PFSK-1 (cell line): ENCODE measurements around the gene GHRL.

ENCODE experiments used
- FOXP2 ChIP-seq: optimal IDR thresholded peaks from 2 replicates; pipeline ENCODE3; 2011; ENCODE audit warnings: borderline replicate concordance, control low read depth, inconsistent platforms; ENCODE audit not compliant: insufficient read depth; ENCODE audit errors: extremely low read length, extremely low read depth
- POLR2AphosphoS5 ChIP-seq: IDR thresholded peaks from 2 replicates; pipeline ENCODE4 v1.6.1; 2012; ENCODE audit warnings: low read depth, mild to moderate bottlenecking, control low read depth, low read length, moderate library complexity
- TAF1 ChIP-seq: IDR thresholded peaks from 2 replicates; pipeline ENCODE4 v1.6.1; 2012; ENCODE audit warnings: low read length, control low read depth, borderline replicate concordance; ENCODE audit not compliant: insufficient read depth
- TF ChIP-seq, protein P1 (sequence below), 2 experiments: IDR thresholded peaks; 2 replicates each; pipeline versions ENCODE4 v1.6.1 to v1.8.0; 2011 to 2012; ENCODE audit warnings: low read depth in 2 of 2, low read length in 2 of 2, control low read depth in 1 of 2, inconsistent platforms in 1 of 2, mild to moderate bottlenecking in 1 of 2, moderate library complexity in 1 of 2; ENCODE audit not compliant: insufficient read depth in 1 of 2

DNA sequence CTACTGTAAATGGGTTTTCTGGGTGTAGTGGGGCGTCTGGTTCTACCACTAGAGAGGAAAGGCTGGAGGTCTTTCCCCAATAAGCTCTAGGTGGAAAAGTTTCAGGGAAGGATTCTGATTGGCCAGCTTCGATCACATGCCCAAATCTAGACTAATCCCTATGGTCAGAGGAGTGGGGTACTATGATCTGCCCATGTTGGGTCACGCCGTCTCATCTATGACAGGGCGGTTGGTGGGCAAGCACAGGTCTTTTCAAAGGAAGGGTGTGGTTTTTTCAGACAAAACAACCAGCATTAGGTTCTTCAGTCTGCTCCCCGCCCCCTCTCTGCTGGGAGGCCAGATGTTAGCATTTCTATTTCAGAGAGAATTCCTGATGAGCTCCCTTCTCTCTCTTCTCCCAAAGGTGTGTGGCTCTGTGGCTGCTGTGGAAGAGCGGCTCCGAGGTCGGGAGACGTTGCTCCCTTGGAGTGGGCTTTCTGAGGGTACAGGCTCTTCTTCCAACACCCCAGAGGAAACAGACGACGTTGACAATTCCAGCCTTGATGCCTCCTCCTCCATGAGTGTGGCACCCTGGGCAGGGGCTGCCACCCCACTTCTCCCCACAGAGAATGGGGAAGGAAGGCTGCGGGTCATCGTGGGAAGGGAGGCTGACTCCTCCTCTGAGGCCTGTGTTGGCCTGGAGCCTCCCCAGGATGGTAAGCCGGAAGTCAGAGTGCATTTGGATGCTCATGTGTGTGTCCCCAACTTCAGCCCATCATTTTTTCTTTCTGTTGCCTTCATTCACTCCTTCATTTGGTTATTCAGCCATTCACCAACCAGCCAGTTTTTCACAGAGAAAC, 54.2 kb downstream of the GHRL start:
- TF ChIP-seq POLR2AphosphoS5 (no peak), TAF1 (no peak), FOXP2 (no peak)
- TF ChIP-seq, protein P1, sequence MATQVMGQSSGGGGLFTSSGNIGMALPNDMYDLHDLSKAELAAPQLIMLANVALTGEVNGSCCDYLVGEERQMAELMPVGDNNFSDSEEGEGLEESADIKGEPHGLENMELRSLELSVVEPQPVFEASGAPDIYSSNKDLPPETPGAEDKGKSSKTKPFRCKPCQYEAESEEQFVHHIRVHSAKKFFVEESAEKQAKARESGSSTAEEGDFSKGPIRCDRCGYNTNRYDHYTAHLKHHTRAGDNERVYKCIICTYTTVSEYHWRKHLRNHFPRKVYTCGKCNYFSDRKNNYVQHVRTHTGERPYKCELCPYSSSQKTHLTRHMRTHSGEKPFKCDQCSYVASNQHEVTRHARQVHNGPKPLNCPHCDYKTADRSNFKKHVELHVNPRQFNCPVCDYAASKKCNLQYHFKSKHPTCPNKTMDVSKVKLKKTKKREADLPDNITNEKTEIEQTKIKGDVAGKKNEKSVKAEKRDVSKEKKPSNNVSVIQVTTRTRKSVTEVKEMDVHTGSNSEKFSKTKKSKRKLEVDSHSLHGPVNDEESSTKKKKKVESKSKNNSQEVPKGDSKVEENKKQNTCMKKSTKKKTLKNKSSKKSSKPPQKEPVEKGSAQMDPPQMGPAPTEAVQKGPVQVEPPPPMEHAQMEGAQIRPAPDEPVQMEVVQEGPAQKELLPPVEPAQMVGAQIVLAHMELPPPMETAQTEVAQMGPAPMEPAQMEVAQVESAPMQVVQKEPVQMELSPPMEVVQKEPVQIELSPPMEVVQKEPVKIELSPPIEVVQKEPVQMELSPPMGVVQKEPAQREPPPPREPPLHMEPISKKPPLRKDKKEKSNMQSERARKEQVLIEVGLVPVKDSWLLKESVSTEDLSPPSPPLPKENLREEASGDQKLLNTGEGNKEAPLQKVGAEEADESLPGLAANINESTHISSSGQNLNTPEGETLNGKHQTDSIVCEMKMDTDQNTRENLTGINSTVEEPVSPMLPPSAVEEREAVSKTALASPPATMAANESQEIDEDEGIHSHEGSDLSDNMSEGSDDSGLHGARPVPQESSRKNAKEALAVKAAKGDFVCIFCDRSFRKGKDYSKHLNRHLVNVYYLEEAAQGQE (IDR thresholded peaks at IDR 0.05; ENCODE audit: insufficient read depth in 1 of 2, low read depth in 2 of 2, low read length in 2 of 2) = no peak
